Endometrial microvascular endothelial cells (primary cell): ENCODE results near the gene N4BP2L1. TPM values are rescaled to one million over a fixed set of nuclear protein-coding genes. Genes with fewer than 3 reads are reported as not detected.
"Not testable (repeated sequence)": the region's sequence is repeated elsewhere in the genome, so short reads cannot be mapped to it uniquely, and the experiment has no call there.

Experiments
- in situ Hi-C: cut with HindIII; loops from 2 replicates; pipeline ENCODE4 v1.10.0; 2017; ENCODE audit warnings: low sequenced_read_pairs, low pct_unique_long_range_greater_than_20kb; ENCODE audit errors: inconsistent ontology term
- total RNA-seq: library from RNA; depleted of rRNA; stranded (reverse); fragments of >200 nt; gene quantifications from one replicate; pipeline ENCODE4 v1.2.3, GENCODE V29; 2015; ENCODE audit errors: inconsistent ontology term

Gene N4BP2L1
- total RNA-seq, 1 donor from 2014 or later = 0.09 TPM

DNA sequence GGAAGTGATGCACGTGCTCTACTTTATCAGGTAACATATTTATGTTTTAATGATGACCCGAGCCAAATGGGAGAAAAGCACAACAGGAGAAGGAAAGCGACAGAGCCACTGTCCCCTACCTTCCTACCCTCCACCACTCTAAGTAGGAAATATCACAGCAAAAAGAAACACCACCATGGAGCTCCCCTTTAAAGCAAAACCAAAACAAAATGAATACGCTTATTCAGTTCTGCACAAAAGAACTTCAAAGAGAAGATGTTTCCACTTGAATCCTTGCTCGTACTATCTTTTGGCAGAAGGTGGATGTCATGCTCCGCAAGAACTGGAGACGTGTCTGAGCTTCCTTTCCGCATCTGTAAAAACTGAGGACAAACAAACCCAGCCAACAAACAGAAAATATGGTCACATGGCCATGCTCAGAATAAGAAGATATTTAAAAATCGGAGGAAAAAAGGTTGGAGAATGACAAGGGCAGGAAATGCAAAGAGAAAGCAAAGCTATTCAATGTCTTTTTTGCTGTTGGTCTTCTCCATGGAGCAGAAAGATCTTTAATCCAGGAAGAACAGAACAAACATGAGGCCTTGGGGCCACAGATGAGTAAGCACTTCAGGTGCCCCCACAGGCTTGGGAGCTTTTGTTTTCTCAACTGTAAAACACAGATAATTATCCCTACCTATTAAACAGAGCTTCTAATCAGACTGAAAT lies 19.5 kb downstream of the N4BP2L1 start:
- in situ Hi-C loops = no loop called here

GRCh38 chr13:32407854-32408253 lies 20.1 kb downstream of the N4BP2L1 start:
- in situ Hi-C loops = no loop called here

GRCh38 chr13:32403108-32403507 lies 24.8 kb downstream of the N4BP2L1 start:
- in situ Hi-C loops = no loop called here

- in situ Hi-C loops = no loop called here
Observed at GRCh38 chr13:32391101-32391619, 36.8 kb downstream of the N4BP2L1 start.

DNA sequence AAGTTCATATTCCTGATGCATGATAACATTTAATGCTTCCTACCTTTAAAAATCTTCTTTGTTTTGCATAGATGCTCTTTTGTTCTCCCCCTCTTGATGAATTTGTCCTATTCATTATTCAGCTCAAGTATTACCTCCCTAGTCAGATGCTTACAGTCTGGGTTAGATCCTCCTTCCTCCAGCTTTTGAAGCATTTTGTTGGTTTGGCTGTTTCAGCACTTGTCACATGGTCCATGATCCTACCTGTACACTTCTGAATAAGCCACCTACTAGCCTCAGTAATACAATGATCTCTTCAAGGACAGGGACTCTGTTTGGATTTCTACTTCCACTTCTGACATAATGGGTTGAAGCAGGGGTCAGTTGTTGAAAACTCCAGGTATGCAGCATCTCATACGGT lies 37.4 kb downstream of the N4BP2L1 start:
- in situ Hi-C loops = no loop called here

DNA sequence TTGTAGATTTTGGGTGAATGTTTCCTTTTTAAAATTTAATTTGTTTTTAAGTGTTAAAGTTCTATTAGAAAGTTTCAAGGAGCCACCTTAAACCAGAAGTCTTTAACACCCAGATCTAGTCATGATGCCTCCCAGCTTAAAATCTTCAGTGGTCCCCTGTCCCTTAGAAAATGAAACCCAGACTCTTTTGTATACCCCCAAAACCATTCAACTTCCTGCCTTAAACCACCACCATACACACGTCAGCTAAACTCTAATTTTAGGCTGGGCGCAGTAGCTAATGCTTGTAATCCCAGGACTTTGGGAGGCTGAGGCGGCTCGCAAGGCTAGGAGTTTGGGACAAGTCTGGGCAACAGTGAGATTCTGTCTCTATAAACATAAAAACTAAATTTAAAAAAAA lies 37.9 kb downstream of the N4BP2L1 start:
- in situ Hi-C loops = no loop called here

- in situ Hi-C loops = no loop called here
Observed at GRCh38 chr13:32385410-32385809, 42.5 kb downstream of the N4BP2L1 start.

- in situ Hi-C loops = no loop called here
Observed at GRCh38 chr13:32384702-32385101, 43.2 kb downstream of the N4BP2L1 start.

GRCh38 chr13:32383836-32384618 lies 43.9 kb downstream of the N4BP2L1 start:
- in situ Hi-C loops = no loop called here

DNA sequence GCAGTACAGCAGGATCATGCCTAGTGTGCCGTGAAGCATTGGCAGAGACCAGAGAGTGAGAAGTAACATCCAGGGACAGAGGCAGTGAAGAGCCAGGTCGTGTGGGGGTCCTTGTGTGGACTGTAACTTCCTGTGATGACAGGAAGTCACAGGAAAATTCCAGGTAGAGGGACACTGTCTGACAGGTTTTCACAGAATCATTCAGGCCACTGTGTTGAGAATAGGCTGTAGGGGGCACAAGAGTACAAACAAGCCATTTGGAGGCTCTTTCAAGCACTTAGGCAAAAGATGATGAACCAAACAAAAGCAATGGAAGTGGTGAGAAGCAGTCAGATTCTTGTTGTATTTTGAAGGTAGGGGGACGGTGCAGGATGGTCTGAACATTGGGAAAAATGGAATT lies 46.4 kb downstream of the N4BP2L1 start:
- in situ Hi-C loops = no loop called here

- in situ Hi-C loops = no loop called here
Observed at GRCh38 chr13:32378012-32378411, 49.9 kb downstream of the N4BP2L1 start.

- in situ Hi-C loops = no loop called here
Observed at GRCh38 chr13:32376642-32377415, 51.1 kb downstream of the N4BP2L1 start.

DNA sequence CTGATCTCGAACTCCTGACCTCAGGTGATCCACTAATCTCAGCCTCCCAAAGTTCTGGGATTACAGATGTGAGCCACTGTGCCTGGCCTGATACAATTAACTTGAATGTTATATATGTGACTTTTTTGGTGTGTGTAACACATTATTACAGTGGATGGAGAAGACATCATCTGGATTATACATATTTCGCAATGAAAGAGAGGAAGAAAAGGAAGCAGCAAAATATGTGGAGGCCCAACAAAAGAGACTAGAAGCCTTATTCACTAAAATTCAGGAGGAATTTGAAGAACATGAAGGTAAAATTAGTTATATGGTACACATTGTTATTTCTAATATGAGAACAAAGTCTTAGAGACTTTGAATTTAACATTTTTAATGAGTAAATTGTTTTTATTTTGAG lies 57.1 kb downstream of the N4BP2L1 start:
- in situ Hi-C loops = no loop called here

DNA sequence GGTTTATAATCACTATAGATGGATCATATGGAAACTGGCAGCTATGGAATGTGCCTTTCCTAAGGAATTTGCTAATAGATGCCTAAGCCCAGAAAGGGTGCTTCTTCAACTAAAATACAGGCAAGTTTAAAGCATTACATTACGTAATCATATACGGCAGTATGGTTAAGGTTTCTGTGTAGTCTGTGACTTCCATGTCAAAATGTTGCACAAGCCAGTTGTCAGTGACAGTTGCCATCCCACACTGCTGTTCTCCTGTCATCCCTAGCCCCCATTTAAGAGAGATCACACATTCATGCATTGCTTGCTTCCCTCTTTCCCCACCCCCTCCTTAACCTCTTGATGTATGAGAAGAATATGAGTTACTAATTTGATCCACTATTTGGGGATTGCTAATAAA lies 65.4 kb downstream of the N4BP2L1 start:
- in situ Hi-C loops = no loop called here

- in situ Hi-C loops = not testable (repeated sequence)
Observed at GRCh38 chr13:32355935-32356334, 72.0 kb downstream of the N4BP2L1 start.

DNA sequence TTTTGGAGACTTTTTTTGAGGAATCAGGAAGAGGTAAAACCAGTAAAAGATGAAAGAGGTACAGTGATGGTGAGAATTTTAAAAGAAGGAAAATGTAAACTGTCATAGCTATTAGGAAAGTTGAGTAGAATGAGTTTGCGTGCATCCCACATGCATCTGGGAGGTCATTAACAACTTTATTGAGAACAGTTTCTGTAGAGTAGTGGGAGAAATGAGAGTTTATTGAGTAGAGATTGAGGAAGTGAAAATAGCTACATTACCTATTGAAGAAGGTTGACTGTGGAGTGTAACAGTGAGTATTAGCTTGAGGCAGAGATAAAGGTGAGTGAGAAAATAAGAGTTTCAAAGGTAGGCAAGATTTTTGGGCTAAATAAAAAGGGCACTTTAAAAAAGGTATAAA lies 73.9 kb downstream of the N4BP2L1 start:
- in situ Hi-C loops = no loop called here

DNA sequence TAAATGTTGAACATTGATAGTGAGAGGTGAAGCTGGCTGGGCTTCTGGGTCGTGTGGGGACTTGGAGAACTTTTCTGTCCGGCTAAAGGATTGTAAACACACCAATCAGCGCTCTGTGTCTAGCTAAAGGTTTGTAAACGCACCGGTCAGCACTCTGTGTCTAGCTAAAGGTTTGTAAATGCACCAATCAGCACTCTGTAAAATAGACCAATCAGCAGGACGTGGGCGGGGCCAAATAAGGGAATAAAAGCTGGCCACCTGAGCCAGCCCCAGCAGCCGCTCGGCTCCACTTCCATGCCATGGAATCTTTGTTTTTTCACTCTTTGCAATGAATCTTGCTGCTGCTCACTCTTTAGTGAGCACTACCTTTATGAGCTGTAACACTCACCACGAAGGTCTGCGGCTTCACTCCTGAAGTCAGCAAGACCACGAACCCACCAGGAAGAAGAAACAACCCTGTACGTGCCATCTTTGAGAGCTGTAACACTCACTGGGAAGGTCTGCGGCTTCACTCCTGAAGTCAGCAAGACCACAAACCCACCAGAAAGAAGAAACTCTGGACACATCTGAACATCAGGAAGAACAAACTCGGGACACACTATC lies 77.0 kb downstream of the N4BP2L1 start:
- in situ Hi-C loops = not testable (repeated sequence)
